ENCODE measurements around the gene TPM2. TPM values are rescaled to one million over a fixed set of nuclear protein-coding genes. Genes with fewer than 3 reads are reported as not detected.
A peak's percentile ranks its signal among the peaks of the same experiment; 100 is the strongest.

TPM2 gene
- total RNA-seq, 4 donors from 2014 or later: 7,572 to 13,568 (median 12,084) TPM

- peaks cover 26 to 77% of the 10 kb centered on the region in 2 donors for H3K36me3 ChIP-seq
- peaks cover 3 to 56% (median 6%) of the 10 kb centered on the region in 3 donors for H3K4me1 ChIP-seq
- no peak for ATAC-seq
- no peak overlapping the region for H3K4me3 ChIP-seq
- WGBS, 2 donors (ENCODE audit: low coverage in 1 of 2): 74 to 81% methylated on average over 2 of the region's 2 CpGs
- H3K9me3 ChIP-seq: no peaks in the 10 kb centered on the region
- H3K27ac ChIP-seq: peak overlapping the region in 3 of 4 donors; percentile 69 to 98 (median 97)
- no peaks in the 10 kb centered on the region for H3K27me3 ChIP-seq
- TF ChIP-seq EP300 (IDR thresholded peaks at IDR 0.05) (no peak), POLR2AphosphoS5 (IDR thresholded peaks at IDR 0.05) (no peak), POLR2A (IDR thresholded peaks at IDR 0.05) (no peak)
- TF ChIP-seq, protein P1, sequence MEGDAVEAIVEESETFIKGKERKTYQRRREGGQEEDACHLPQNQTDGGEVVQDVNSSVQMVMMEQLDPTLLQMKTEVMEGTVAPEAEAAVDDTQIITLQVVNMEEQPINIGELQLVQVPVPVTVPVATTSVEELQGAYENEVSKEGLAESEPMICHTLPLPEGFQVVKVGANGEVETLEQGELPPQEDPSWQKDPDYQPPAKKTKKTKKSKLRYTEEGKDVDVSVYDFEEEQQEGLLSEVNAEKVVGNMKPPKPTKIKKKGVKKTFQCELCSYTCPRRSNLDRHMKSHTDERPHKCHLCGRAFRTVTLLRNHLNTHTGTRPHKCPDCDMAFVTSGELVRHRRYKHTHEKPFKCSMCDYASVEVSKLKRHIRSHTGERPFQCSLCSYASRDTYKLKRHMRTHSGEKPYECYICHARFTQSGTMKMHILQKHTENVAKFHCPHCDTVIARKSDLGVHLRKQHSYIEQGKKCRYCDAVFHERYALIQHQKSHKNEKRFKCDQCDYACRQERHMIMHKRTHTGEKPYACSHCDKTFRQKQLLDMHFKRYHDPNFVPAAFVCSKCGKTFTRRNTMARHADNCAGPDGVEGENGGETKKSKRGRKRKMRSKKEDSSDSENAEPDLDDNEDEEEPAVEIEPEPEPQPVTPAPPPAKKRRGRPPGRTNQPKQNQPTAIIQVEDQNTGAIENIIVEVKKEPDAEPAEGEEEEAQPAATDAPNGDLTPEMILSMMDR (IDR thresholded peaks at IDR 0.05): no peak
Measured at GRCh38 chr9:35723426-35723825, 33.7 kb upstream of the TPM2 start.

DNA sequence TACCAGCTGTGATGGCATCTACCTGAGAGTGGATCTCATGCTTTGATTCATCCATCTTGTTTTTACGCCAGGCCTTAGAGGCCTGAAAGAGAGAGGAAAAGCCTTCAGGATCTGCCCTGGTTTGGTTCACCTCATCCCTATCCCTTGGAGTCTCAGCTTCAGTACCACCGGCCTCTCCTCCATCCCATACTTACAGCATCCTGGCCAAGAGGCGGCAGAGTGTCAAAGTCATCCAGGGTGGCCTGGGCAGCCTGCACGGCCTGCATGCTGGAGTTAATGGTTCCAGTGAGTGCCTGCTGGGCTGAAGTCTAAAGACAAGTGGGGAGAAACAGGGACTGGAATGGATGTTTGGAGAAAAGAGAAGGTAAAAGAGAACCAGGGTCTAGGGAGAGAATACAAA, 29.8 kb upstream of the TPM2 start:
- peaks cover 0 to 44% (median 0%) of the 10 kb centered on the region in 3 donors for H3K4me1 ChIP-seq
- no peak for ATAC-seq
- no peak overlapping the region for H3K4me3 ChIP-seq
- peaks cover 34 to 100% of the 10 kb centered on the region in 2 donors for H3K36me3 ChIP-seq
- 94% methylated on average over 3 of the region's 4 CpGs; no CpG with 5 or more reads in 1 of the 2 donors for WGBS, 2 donors (ENCODE audit: low coverage in 1 of 2)
- H3K27ac ChIP-seq: peak overlapping the region in 3 of 4 donors; percentile 63 to 98 (median 97)
- no peaks in the 10 kb centered on the region for H3K27me3 ChIP-seq
- no peaks in the 10 kb centered on the region for H3K9me3 ChIP-seq
- TF ChIP-seq POLR2AphosphoS5 (IDR thresholded peaks at IDR 0.05) (no peak), EP300 (IDR thresholded peaks at IDR 0.05) (no peak), POLR2A (IDR thresholded peaks at IDR 0.05) (no peak)
- TF ChIP-seq, protein P1 (IDR thresholded peaks at IDR 0.05): no peak

DNA sequence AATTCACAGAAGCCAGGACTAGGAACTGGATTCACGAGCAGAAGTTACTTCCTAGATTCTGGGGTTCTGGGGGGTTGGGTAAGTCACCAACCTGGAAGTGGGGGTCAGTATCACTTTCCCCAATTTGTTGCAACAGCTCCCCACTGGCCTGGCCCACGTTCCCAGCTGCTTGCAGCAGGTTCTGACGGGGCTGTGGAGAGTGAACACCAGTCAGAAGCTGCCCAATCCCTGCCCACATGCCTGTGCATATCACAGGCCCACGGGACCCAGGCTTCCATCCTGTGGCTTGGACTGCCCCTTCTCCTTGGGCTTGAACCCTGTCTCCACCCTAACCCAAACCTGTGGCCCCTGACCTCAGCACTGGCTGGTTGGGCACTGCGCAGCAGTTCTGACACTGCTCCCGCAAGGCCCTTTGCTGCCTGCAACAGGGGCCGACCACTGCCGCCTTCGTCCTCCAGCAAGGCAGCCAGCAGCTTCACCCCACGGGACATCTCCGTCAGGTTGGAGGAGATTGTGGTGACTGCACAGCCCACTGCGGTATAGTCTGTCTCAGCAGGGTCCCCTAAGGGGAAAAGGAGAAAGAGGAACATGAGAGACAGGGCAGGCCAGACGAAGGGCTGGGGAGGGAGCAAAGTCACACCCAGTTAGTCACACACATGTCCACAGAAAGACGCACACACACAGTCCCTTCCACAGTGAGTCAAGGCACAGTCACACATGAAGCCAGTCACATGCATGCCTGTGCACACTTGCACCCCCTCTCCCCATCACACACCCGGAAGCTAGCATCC, 29.2 kb upstream of the TPM2 start:
- Histone ChIP-seq H3K27me3 (no peaks in the 10 kb centered on the region), H3K9me3 (no peaks in the 10 kb centered on the region), H3K4me1 (peaks cover 0 to 43% (median 0%) of the 10 kb centered on the region in 3 donors), H3K4me3 (no peak overlapping the region), H3K36me3 (peaks cover 32 to 100% of the 10 kb centered on the region in 2 donors), H3K27ac (peak overlapping the region in 3 of 4 donors; percentile 63 to 98 (median 97))
- TF ChIP-seq, protein P1 (IDR thresholded peaks at IDR 0.05): no peak
- no peak for TF ChIP-seq EP300 (IDR thresholded peaks at IDR 0.05)
- TF ChIP-seq POLR2A (IDR thresholded peaks at IDR 0.05): no peak
- no peak for TF ChIP-seq POLR2AphosphoS5 (IDR thresholded peaks at IDR 0.05)
- 65 to 79% methylated on average over 3 of the region's 15 CpGs for WGBS, 2 donors (ENCODE audit: low coverage in 1 of 2)
- no peak for ATAC-seq

DNA sequence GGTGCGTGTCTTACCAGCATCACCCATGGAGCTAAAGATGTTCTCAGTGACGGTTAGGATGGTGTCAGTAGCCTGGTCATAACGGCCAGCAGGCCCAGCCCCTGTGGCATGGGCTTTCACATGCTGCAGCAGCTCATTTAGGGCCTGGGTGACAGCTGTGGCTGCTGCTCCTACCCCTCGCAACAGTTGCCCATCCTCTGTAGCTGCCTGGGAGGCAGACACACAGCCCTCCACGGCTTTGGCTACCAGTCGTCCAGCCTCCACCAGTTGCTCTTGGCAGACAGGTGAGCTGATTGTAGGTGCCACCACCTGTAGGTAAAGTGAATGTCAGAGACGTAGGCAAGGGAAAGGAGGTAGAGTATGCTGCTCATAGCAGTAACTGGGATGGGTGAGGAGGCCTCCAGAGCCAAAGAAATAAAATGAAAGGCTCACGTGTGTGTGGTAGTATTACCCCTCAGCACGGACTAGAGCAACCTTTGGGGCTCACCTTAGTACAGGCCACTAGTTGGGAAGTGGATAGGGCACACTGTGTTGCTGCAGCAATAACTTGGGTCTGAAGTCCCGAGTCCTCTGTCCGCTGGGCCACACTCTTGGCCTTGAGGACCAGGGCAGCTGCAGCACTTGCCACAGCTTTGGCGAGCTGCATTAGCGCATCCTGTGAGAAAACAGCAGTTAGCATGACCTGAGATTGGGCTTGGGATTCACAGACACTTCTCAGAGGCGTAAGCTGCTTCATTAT, 27.6 kb upstream of the TPM2 start:
- Histone ChIP-seq H3K27ac (peak overlapping the region; percentile 25 to 98 (median 80)), H3K9me3 (no peaks in the 10 kb centered on the region), H3K27me3 (no peaks in the 10 kb centered on the region), H3K36me3 (peaks cover 32 to 100% of the 10 kb centered on the region in 2 donors), H3K4me3 (no peak overlapping the region), H3K4me1 (peaks cover 0 to 34% (median 0%) of the 10 kb centered on the region in 3 donors)
- 52% methylated on average over 2 of the region's 14 CpGs; no CpG with 5 or more reads in 1 of the 2 donors for WGBS, 2 donors (ENCODE audit: low coverage in 1 of 2)
- ATAC-seq: no peak
- TF ChIP-seq, protein P1 (IDR thresholded peaks at IDR 0.05): no peak
- TF ChIP-seq EP300 (IDR thresholded peaks at IDR 0.05) (no peak), POLR2AphosphoS5 (IDR thresholded peaks at IDR 0.05) (no peak), POLR2A (IDR thresholded peaks at IDR 0.05) (no peak)

Measured in gastroesophageal sphincter (tissue), 4 donors.